ENCODE results near the gene GPR37L1. TPM values are rescaled to one million over a fixed set of nuclear protein-coding genes. Genes with fewer than 3 reads are reported as not detected.
"Not testable (repeated sequence)": the region's sequence is repeated elsewhere in the genome, so short reads cannot be mapped to it uniquely, and the experiment has no call there.

The GPR37L1 gene
- total RNA-seq, 1 donor from 2014 or later = 0.12 TPM

- peak; percentile 76 for ATAC-seq
Observed at GRCh38 chr1:202107801-202108731, 14.7 kb upstream of the GPR37L1 start.

GRCh38 chr1:202110977-202111376 lies 11.7 kb upstream of the GPR37L1 start:
- ATAC-seq = no peak

- ATAC-seq = not testable (repeated sequence)
Observed at GRCh38 chr1:202111589-202111988, 11.1 kb upstream of the GPR37L1 start.

GRCh38 chr1:202112859-202113689 lies 9.6 kb upstream of the GPR37L1 start:
- ATAC-seq = peak; percentile 51

GRCh38 chr1:202113690-202114300 lies 8.9 kb upstream of the GPR37L1 start:
- peak; percentile 20 for ATAC-seq

GRCh38 chr1:202116287-202116686 lies 6.4 kb upstream of the GPR37L1 start:
- no peak for ATAC-seq

- peak; percentile 37 for ATAC-seq
Observed at GRCh38 chr1:202117898-202118371, 4.8 kb upstream of the GPR37L1 start.

GRCh38 chr1:202121006-202121405 lies 1.7 kb upstream of the GPR37L1 start:
- no peak for ATAC-seq

GRCh38 chr1:202123336-202123813 lies 658 bp downstream of the GPR37L1 start:
- no peak for ATAC-seq

- ATAC-seq = no peak
Observed at GRCh38 chr1:202124142-202124541, 1.4 kb downstream of the GPR37L1 start.

- no peak for ATAC-seq
Observed at GRCh38 chr1:202125611-202126010, 2.9 kb downstream of the GPR37L1 start.

GRCh38 chr1:202126426-202126825 lies 3.7 kb downstream of the GPR37L1 start:
- no peak for ATAC-seq

- no peak for ATAC-seq
Observed at GRCh38 chr1:202127061-202127460, 4.3 kb downstream of the GPR37L1 start.

GRCh38 chr1:202127836-202128622 lies 5.3 kb downstream of the GPR37L1 start:
- ATAC-seq = no peak

- ATAC-seq = no peak
Observed at GRCh38 chr1:202129453-202130296, 7.0 kb downstream of the GPR37L1 start.

GRCh38 chr1:202130297-202130721 lies 7.6 kb downstream of the GPR37L1 start:
- ATAC-seq = peak; percentile 7

- ATAC-seq = no peak
Observed at GRCh38 chr1:202130816-202131522, 8.3 kb downstream of the GPR37L1 start.

- peak; percentile 69 for ATAC-seq
Observed at GRCh38 chr1:202131956-202132821, 9.5 kb downstream of the GPR37L1 start.

GRCh38 chr1:202133001-202133400 lies 10.3 kb downstream of the GPR37L1 start:
- ATAC-seq = peak; percentile 48
